Fibroblast of skin of left biceps (primary cell): ENCODE results near the gene CHKB.

ENCODE experiments used
- DNase-seq, 2 experiments: peaks; one replicate each; pipeline ENCODE4 v3.0.0-alpha.2; 2013; ENCODE audit warnings: low read depth in 2 of 2

CHKB gene

GRCh38 chr22:50531546-50531961, 51.1 kb downstream of the CHKB start:
- no peak for DNase-seq

DNA sequence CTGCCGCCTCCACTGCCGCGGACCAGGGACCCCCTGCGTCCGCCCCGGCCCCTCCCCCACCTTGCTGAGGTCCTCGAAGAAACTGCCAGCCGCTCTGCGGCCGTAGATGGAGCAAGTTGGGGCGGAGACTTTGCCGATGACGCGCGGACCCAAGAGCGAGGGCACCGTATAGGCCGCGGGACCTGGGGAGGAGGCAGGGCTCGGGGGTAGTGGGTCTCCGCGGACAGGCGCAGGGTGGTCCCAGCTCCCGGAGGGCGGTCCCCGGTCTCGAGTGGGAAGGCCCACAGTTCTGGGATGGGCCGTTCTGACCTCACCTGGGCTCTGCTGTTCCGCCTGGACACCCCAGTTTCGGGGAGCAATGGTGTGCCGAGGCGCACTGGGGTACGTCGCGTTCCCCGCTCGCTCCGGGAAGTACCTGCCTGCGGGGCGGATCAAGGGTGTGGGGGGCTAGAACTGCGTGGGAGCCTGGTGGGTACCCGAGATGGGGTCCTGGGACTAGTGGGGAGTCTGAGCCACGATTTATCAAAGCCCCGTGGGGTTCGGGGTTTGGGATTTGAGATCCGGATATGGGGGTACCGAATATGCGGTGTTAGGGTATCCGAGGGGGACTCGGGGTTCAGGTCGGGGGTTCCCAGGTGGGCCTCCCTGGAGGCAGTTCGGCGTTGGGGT, 51.6 kb downstream of the CHKB start:
- DNase-seq, result no peak

GRCh38 chr22:50530580-50530876, 52.1 kb downstream of the CHKB start:
- DNase-seq, result no peak

DNA sequence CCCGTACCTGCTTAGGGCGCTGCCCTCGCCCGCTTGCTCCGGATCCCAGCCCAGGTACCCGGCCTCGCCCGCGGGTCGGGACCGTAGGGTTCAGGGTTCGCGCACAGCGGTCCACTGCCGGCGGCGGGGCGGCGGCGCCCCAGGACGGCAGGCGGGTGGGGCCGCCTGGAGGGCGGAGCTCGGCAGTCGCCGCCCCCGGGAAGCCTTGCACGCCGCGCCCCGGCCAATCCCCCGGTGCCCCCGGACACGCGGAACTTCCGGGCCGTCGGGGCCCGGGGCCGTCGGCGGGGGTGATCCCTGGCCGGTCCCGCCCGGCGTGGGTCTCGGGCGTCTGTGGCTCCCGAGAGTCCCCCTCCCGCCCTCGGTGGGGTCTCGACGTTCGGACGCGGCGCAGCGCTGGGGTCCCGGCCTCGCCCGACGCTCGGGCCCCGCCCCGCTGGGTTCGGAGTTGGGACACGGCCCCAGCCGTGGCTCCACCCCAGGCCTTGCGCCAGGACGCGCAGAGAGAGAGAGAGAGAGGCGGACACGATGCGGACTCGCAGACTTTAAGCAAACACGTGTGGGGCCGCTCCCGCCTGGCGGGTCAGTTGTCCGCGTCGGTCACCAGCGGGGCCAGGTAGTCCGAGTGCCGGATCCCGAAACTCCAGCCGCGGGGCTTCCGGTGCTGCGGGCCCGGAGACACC, 52.6 kb downstream of the CHKB start, which contains the start of gene TYMP:
Gene TYMP (minus strand): TSS at position 116 of the 683 bp plus-strand sequence. CDS start 303 bp downstream, outside the sequence.
- DNase-seq, result no peak

DNA sequence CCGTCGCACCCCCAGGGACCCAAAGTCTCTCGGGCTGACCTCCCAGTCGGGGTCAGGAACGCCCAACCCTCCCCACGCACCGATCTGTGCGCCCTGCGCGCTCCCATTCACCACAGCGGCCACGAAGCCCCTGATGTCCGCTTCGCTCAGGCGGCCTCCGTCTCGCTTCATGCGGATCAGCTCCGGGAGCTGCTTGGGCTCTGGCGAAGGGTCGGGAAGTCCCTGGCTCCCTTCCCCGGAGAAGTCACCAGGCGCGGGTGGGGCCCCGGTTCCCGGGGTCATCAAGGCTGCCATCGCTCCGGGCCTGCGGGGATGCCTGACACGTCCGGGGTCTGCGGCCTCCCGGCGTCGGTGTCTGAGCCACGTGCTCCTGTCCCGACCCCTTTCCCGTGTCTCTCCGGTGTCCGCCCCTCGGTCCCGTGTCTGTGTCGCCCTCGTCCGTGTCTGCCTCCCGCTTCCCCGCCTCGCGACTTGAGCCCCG, 53.2 kb downstream of the CHKB start:
- no peak for DNase-seq
